Loucy (cell line): ENCODE results near the gene MORC4.
A peak's percentile ranks its signal among the peaks of the same experiment; 100 is the strongest.

Experiments used
- H2AFZ ChIP-seq: fragments of 200-600 bp; sonication (generic); 2 replicates; pipeline ENCODE4 v1.6.0; 2016; ENCODE audit warnings: antibody characterized with exemption, mild to moderate bottlenecking, low read length, moderate library complexity
- H3F3A ChIP-seq: fragments of 200-600 bp; 2 replicates; pipeline ENCODE4 v1.6.0; 2016; ENCODE audit warnings: antibody characterized with exemption, low read depth, mild to moderate bottlenecking
- H3K27me3 ChIP-seq: fragments of 200-600 bp; sonication (generic); 2 replicates; pipeline ENCODE4 v1.6.1; 2014; ENCODE audit warnings: low read length, mild to moderate bottlenecking; ENCODE audit not compliant: insufficient read depth, poor library complexity, severe bottlenecking
- H3K36me3 ChIP-seq: fragments of 200-600 bp; sonication (generic); 2 replicates; pipeline ENCODE4 v1.6.1; 2016; ENCODE audit warnings: low read length; ENCODE audit not compliant: insufficient read depth
- H3K4me1 ChIP-seq: fragments of 200-600 bp; sonication (generic); 2 replicates; pipeline ENCODE4 v1.5.1; 2014; ENCODE audit warnings: low read length, mild to moderate bottlenecking; ENCODE audit not compliant: insufficient read depth, poor library complexity, severe bottlenecking
- H3K4me2 ChIP-seq: fragments of 200-600 bp; sonication (generic); 2 replicates; pipeline ENCODE4 v1.6.0; 2014; ENCODE audit warnings: antibody characterized with exemption, low read length, low read depth, mild to moderate bottlenecking; ENCODE audit not compliant: poor library complexity, severe bottlenecking
- H3K4me3 ChIP-seq: fragments of 200-600 bp; sonication (generic); 2 replicates; pipeline ENCODE4 v1.5.1; 2014; ENCODE audit warnings: low read length, mild to moderate bottlenecking, mixed read lengths; ENCODE audit not compliant: poor library complexity, severe bottlenecking
- H3K79me2 ChIP-seq: fragments of 200-600 bp; sonication (generic); 2 replicates; pipeline ENCODE4 v1.6.1; 2014; ENCODE audit warnings: low read length; ENCODE audit not compliant: insufficient read depth
- H3K9ac ChIP-seq: fragments of 200-600 bp; sonication (generic); 2 replicates; pipeline ENCODE4 v1.6.0; 2014; ENCODE audit warnings: mild to moderate bottlenecking, low read depth, low read length, moderate library complexity; ENCODE audit not compliant: poor library complexity, severe bottlenecking
- H3K9me2 ChIP-seq: fragments of 200-600 bp; sonication (generic); replicated peaks from 2 replicates; pipeline ENCODE4 v1.6.1; 2016; ENCODE audit warnings: low read depth, low read length, mixed read lengths
- H3K9me3 ChIP-seq: fragments of 200-600 bp; sonication (generic); 2 replicates; pipeline ENCODE4 v1.6.1; 2014; ENCODE audit warnings: mild to moderate bottlenecking, antibody characterized with exemption, low read length, low read depth; ENCODE audit not compliant: insufficient read depth
- H4K20me1 ChIP-seq: fragments of 200-600 bp; sonication (generic); 2 replicates; pipeline ENCODE4 v1.6.0; 2014; ENCODE audit warnings: antibody characterized with exemption, low read length, mild to moderate bottlenecking; ENCODE audit not compliant: insufficient read depth, poor library complexity, severe bottlenecking
- EZH2phosphoT487 ChIP-seq: fragments of 200-600 bp; IDR thresholded peaks from 2 replicates; pipeline ENCODE4 v1.6.1; 2018; ENCODE audit warnings: antibody characterized with exemption, mild to moderate bottlenecking, moderate library complexity, borderline replicate concordance
- TF ChIP-seq, protein P1 (sequence below): fragments of 200-600 bp; sonication (generic); conservative IDR thresholded peaks from 2 replicates; pipeline ENCODE4 v1.5.1; 2014; ENCODE audit warnings: mild to moderate bottlenecking, antibody characterized with exemption, low read length

MORC4 gene

DNA sequence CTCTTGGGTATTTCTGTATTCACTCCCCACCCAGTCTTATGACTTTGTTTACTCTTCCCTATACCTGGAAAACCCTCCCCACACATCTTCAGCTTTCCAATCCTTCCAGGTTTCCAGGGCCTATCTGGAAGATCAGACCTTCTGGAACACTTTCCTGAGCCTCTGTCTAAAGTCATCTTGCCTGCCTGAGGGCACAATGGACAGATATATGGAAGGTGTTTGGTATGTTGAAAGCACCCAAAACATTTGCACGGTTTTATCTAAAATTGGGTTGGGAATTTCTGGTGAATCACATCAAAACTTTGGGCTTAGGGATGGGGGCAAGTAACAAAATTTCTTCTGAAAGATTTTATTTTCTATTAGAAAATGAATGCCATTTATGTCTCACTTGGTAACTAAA, 63.8 kb downstream of the MORC4 start:
- no peak overlapping the region for H3K9ac ChIP-seq
- no peaks in the 10 kb centered on the region for H3K9me3 ChIP-seq
- no peaks in the 10 kb centered on the region for H3K9me2 ChIP-seq
- H3K36me3 ChIP-seq, result no peaks in the 10 kb centered on the region
- H3F3A ChIP-seq, result no peaks in the 10 kb centered on the region
- H3K4me1 ChIP-seq, result peaks cover 22% of the 10 kb centered on the region
- TF ChIP-seq, protein P1, sequence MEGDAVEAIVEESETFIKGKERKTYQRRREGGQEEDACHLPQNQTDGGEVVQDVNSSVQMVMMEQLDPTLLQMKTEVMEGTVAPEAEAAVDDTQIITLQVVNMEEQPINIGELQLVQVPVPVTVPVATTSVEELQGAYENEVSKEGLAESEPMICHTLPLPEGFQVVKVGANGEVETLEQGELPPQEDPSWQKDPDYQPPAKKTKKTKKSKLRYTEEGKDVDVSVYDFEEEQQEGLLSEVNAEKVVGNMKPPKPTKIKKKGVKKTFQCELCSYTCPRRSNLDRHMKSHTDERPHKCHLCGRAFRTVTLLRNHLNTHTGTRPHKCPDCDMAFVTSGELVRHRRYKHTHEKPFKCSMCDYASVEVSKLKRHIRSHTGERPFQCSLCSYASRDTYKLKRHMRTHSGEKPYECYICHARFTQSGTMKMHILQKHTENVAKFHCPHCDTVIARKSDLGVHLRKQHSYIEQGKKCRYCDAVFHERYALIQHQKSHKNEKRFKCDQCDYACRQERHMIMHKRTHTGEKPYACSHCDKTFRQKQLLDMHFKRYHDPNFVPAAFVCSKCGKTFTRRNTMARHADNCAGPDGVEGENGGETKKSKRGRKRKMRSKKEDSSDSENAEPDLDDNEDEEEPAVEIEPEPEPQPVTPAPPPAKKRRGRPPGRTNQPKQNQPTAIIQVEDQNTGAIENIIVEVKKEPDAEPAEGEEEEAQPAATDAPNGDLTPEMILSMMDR, result no peak
- no peak for TF ChIP-seq EZH2phosphoT487
- no peak overlapping the region for H2AFZ ChIP-seq
- H3K4me3 ChIP-seq, result no peak overlapping the region
- H4K20me1 ChIP-seq, result no peaks in the 10 kb centered on the region
- no peak overlapping the region for H3K4me2 ChIP-seq
- no peaks in the 10 kb centered on the region for H3K27me3 ChIP-seq
- no peaks in the 10 kb centered on the region for H3K79me2 ChIP-seq

DNA sequence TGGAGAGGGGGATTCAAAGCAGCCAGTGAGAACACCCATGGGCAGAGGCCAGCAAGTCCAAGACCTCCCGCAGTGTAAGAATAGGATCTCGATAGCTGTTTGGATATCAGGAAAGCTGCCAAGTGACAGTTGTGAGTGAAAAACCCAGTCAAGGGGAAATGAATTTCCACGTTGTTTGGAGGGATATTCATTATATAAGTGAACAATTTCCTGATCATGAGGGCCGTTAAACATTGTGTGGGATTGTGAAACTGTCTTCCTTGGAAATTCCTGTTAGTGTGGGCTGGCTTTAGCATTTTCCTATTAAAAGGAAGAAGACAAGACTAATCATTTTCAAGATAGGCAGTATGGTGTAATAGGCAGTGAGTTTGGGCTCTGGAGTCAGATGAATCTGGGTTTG, 64.8 kb downstream of the MORC4 start:
- H3K36me3 ChIP-seq, result no peaks in the 10 kb centered on the region
- no peak overlapping the region for H3K4me3 ChIP-seq
- no peaks in the 10 kb centered on the region for H3K9me3 ChIP-seq
- TF ChIP-seq EZH2phosphoT487, result no peak
- TF ChIP-seq, protein P1, result no peak
- H3K9me2 ChIP-seq, result no peaks in the 10 kb centered on the region
- H2AFZ ChIP-seq, result no peak overlapping the region
- no peaks in the 10 kb centered on the region for H3F3A ChIP-seq
- no peak overlapping the region for H3K9ac ChIP-seq
- no peaks in the 10 kb centered on the region for H3K27me3 ChIP-seq
- no peaks in the 10 kb centered on the region for H4K20me1 ChIP-seq
- no peak overlapping the region for H3K4me2 ChIP-seq
- H3K79me2 ChIP-seq, result no peaks in the 10 kb centered on the region
- peaks cover 22% of the 10 kb centered on the region for H3K4me1 ChIP-seq

DNA sequence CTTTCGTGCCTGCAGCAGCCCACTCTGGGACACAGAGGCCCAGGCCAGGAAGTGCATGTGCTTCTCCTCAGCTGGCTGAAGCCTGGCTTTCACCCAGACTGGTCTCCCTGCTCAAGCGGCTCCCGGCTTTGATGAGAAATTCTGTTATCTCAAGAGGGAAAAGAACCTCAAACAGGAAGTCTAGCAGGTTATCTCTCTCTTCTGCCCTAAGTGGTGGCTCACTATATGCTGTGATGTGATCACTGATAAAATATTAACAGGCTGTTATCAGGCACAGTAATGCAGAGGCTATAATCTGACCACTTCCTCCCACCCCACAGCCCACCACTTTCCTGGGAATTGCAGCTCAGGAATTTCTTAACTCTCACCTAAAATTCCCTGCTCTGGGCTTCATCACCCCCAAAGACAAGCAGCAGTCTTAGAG, 66.5 kb downstream of the MORC4 start:
- peak overlapping the region; percentile 43 for H3K9ac ChIP-seq
- no peaks in the 10 kb centered on the region for H3K27me3 ChIP-seq
- no peaks in the 10 kb centered on the region for H3K9me2 ChIP-seq
- peaks cover 22% of the 10 kb centered on the region for H3K4me1 ChIP-seq
- H3K4me3 ChIP-seq, result peak overlapping the region; percentile 6
- no peaks in the 10 kb centered on the region for H3K9me3 ChIP-seq
- H3K4me2 ChIP-seq, result peak overlapping the region; percentile 60
- no peak overlapping the region for H2AFZ ChIP-seq
- H3F3A ChIP-seq, result no peaks in the 10 kb centered on the region
- no peaks in the 10 kb centered on the region for H3K79me2 ChIP-seq
- no peaks in the 10 kb centered on the region for H3K36me3 ChIP-seq
- no peaks in the 10 kb centered on the region for H4K20me1 ChIP-seq
- no peak for TF ChIP-seq EZH2phosphoT487
- TF ChIP-seq, protein P1, result no peak
